HCEC 1CT (cell line): ENCODE results near the gene DLST.

Source experiments
- DNase-seq: peaks from one replicate; pipeline ENCODE4 v3.0.0-alpha.2; 2017

DLST gene

DNA sequence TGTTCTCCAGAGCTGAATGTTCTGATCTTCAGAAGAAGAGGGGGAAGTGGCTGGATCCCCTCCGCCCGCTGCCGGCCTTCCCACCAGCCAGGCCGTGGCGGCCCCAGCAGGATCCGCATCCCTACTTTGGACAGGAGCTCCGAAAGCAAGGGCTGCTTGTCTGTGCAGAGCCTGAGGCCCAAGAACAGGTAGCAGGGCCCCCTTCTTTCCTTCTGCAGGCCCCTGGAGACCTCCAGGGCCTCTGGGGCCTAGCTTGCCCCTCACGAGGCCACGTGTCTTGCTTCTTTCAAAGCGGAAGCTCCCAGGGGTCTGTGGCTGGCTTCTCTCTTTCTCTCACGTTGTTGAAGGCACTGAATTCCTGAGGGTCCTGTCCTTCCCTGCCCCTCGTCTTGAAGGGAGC is 60.5 kb downstream of the DLST start:
- DNase-seq, result no peak

DNA sequence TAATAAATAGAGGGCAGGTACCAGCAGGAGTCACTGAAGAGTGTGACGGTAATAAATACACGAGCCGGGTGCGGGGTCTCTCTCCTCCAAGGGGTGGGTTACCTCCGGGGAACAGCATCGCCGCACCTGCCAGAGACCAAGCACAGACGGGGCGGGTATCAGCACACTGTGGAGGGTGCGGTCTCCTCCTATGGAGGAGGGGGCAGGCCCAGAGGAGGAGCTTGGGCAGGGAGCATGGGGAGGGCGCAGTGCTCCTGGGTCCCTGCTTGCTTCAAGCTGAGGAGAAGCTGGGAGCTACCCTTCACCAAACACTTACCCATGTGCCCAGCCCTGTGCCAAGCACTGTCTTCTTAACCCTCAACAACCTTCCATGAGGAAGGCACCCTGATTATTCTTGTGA is 60.9 kb downstream of the DLST start:
- DNase-seq, result no peak

GRCh38 chr14:74945261-74945851 is 63.6 kb downstream of the DLST start:
- DNase-seq, result peak; percentile 24

DNA sequence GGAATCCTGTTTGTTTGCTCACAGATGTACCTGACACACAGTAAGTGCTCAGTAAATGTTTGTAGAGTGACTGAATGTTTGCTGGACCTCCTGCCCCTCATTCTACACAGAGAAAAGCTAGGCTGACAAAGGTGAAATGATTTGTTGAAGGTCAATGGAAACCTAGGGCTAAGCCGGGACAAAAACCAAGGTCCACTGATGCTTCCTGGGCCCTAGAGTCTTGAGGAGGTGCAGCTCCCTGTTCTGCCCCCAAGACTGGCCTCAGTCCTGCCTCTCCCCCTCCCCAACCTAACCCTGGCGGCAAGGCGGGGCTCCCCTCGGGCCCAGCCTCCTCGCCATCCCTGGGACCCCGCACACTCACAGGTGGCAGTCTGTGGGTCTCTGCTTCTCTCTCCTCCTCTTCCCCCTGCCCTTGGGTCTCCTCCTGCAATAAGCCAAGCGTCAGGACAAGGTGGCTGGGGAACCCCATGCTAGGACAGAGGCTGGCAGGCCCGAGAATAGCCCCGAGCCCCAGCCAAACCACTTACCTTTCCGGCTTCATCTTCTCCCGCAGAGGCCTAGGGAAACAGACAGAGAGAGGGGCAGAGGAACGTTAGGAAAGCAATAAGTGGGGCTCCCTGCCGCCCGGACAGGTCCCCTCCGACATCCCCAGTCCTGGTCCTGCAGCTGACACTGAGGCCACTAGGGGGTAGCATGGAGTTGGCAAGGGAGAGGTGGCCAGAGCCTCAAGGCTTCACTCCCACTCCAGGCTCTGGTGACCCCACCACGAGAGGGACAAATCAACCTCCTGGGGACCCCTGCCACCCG is 64.3 kb downstream of the DLST start:
- peak; percentile 52 for DNase-seq

GRCh38 chr14:74946659-74947281 is 65.1 kb downstream of the DLST start:
- DNase-seq, result no peak

DNA sequence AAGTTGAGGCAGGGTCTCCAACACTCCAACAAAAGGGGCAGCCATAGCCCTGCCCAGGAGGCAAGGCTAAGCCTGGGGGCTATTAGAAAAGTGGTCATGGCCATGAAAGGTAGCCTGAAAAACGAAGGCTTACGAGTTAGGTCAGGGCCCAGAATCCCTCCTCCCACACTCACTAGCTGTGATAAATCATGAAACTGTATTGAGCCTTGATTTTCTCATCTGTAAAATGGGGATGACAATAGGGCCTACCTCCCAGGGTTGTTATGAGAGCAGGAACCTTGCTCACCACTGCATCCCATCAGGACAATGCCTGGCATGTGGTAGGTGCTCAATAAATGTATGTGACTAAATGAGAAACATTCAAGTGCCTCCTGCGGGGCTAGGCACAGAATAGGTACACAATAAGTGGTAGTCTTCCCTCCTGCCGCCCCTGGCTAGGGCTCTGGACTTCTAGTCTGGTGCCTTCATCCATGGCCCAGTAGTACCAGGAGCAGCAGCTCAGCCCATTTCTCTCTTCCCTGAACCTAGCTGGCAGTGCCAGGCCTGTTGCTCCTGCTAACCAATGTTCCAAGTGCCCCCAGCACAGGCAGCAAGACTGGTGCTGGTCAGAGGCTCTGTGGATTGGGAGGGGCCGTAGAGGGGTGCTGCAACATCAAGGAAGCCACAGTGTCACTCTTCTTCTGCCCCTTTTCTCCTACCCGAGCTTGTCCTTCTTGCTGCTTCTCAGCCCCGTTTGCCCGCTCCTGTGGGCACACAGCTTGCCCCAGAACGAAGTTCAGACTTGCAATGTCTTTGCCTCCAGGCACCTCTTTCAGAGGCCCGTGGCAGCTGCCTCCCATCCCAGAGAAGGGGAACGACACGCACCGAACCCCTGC is 65.9 kb downstream of the DLST start:
- DNase-seq, result no peak

DNA sequence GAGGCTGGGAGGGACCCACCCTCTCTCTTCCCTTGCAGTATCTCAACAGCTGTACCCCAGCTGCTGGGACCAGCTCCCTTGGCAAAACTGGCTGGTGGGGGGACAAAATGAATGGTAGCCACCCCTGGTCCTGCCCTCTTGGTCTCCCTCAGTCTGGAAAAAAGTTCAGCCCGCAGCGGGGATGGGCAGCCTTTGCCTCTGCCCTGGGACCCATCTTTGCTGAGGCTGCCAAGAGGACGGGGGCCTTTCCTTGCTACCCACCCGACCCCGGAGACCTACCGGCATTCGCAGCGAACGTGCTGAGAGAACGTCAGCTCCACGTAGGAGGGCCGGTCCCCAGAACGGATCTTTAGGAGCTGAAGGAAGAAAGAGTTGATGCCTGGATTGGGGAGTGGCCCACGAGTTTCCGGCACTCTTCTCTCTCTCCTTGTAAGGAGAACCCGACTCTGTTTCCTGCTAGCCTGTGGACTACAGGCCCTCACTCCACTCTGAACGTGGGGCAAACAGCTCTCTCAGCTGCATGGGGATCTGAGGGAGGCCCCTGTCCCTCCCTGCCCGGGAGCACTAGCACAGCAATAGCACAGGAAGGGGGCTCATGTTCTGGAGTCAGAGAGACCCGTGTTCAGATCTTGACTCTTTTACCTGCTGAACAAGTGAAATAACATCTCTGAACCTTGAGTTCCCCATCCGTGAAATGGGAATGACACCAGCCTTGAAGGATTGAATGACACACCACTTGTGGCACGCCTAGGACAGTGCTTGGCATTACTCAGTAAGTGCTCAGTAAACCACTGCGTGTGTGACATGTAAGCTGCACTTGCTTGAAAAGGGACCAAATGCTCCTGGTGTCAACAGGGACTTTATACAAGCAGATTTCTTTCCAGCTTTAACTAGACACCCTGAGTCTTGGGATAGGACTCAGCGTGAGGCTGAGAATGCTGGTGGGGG is 66.8 kb downstream of the DLST start:
- peak; percentile 41 for DNase-seq

DNA sequence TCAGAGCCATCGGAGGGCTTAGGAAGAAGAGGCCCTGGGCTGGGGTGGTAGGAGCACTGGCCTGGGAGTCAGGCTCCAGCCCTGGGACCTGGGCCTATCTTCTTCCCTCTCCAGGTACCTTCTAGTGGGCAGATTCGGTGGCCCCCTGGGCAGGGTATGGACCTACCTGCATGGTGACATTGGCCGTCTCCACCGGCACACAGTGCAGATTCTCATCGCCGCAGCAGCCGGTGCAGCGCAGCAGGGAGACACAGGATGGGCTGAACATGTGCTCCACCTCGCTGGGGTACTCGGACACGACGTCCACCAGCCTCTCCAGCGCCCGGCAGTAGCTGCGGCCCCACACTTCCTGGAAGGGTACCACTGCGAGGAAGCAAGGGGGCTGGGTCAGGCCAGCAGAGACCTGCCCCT is 67.5 kb downstream of the DLST start:
- DNase-seq, result no peak

DNA sequence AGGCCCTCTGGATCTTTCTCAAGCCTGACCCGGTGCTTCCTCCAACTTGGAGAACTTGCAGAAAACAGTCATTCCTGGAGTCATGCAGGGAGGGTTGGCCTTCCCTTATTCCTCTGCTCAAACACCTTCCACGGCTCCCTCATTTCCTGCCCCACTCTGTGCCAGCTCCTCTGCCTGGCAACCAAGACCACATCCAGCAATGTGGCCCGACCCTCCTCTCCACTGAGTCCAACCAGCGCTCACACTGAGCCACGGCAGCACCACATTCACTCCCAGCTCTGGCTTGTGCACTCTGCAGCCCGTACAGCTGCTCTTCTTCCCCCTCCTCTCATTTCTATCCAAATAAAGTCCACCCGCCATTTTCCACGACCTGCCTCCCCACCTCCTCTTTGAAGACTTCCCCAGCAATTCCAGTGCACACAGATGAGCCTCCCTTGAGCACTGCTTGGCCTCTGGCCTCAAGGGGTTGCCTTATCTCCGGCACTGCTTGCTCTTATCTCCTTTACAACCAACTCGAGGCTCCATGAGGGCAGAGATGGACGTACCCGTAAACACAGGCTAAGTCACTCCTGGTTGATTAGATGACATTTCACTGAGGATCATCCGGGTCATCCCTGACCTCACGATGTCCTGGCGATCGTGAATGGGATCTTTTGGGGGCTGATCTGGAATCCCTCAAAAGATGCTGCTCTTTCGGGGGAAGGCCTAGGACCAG is 68.3 kb downstream of the DLST start:
- DNase-seq, result no peak

GRCh38 chr14:74950795-74951442 is 69.2 kb downstream of the DLST start:
- DNase-seq, result no peak

DNA sequence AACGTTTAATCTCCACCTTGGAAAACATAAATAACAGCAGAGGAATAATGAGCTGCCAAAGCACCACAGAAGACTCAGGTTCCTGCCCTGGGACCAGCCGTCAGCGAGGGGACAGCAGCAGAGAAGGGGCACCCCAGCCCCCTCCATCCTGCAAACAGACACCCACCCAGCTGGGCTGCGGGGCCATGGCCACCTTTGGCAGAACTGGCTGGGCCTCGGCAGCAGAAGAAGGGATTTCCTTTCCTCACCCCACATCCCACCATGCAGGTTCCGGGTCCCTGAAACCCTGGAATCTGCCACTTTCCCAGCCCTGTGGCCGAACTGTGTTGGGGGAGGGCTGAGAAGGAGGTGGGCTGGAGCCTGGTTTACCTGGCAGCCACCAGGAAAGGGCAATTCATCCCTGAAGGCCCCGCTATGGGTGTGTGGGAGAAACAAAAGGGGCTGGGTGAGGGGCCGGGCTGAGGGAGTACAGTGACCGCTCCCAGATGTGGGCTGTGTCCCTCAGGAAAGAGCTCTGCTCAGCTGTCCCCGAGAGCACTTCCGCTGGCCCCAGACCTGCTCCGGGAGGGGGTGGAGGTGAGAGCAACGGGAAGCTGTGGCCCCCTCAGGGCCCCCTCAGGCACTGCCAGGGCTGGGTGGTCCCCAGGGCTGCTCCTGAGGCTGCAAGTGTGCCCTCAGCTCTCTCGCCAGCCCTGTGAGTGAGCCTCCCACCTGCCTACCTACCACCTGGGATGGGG is 69.9 kb downstream of the DLST start:
- no peak for DNase-seq

GRCh38 chr14:74952180-74952665 is 70.5 kb downstream of the DLST start:
- no peak for DNase-seq

DNA sequence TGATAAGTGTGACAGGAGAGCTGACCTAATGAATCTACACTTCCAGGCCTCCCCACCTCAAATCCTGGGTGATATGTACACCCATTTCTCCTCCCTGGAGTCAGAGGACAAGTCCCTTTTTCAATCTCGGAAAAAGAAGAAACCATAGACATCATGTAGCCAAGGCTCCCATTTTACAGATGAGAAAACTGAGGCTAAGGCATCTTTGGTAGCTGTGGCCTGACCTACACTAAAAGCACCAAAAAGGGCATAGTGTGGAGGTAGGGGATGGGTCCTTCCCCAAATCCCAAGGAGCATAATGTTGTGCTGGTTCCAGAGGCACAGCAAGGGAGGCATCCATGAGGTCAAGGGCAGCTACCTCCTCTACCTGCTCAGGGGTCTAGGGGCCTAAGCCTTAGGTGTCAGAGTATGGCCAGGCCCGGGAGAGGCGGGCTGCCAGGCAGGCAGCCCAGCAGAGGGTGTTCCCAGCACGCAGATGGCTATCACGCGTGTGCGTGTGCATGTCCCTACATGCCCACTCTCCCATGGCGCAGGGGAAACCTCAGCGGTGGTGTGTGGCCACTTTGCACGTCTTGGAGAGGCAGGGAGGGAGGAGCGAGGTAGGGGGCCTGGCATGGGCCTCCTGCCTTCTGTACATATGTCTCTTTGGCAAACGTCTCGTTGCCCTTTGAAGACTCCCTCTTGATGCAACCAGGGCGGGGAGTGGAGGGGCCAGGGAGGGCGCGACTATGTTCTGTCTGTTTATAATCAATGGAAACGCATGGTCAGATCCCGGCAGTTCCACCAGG is 71.2 kb downstream of the DLST start:
- DNase-seq, result no peak
